K562 (cell line): ENCODE data around the gene PPP1R13L. TPM values are rescaled to one million over a fixed set of nuclear protein-coding genes. Genes with fewer than 3 reads are reported as not detected.

Source experiments
- ATAC-seq: fragments of 200-7000 bp; cut with Tn5 transposase; 3 replicates; pipeline ENCODE4 v1.9.1; 2020; ENCODE audit warnings: moderate library complexity
- BruUV-seq: library from RNA; stranded (reverse); fragments of 400-500 nt; replicated peaks from 2 replicates; lab custom pipeline; 2021; lab: Mats Ljungman, UMichigan
- CTCF ChIA-PET: fragments of 300-600 bp; formaldehyde crosslinking; extraction: SDS; loops from one replicate; lab custom pipeline; 2021; ENCODE audit warnings: low intra/inter-chr PET ratio; lab: Yijun Ruan, JAX
- POLR2A ChIA-PET: fragments of 300-600, 350-650 bp; sonication (Branson Sonifier 250); formaldehyde crosslinking; extraction: SDS; loops from one replicate; lab custom pipeline; 2021; ENCODE audit warnings: antibody characterized with exemption, inconsistent platforms; lab: Yijun Ruan, JAX
- DNase-seq, 4 experiments: peaks; one replicate each; pipeline versions ENCODE4 v3.0.0 to v3.0.0-alpha.2; 2011 to 2018; ENCODE audit warnings: low spot score in 3 of 4, mixed read lengths in 3 of 4; ENCODE audit errors: extremely low read depth in 1 of 4
- FAIRE-seq: peaks from 2 replicates; lab custom pipeline; 2011; peaks lifted over from hg19 to GRCh38; lab: Jason Lieb, UNC
- H2AFZ ChIP-seq: 2 replicates; pipeline ENCODE4 v1.6.0; 2011; ENCODE audit warnings: low read depth, low read length, control low read depth, inconsistent platforms
- H3K27ac ChIP-seq: fragments of 200-600 bp; 3 replicates; pipeline ENCODE4 v1.8.0; 2011; ENCODE audit warnings: low read depth, mild to moderate bottlenecking, control low read depth, inconsistent platforms, low read length, moderate library complexity, mixed read lengths; ENCODE audit errors: extremely low read depth
- H3K27me3 ChIP-seq, 2 experiments: fragments of 300-600 bp in 1 of 2; 2 replicates in 1 of 2; 3 replicates in 1 of 2; pipeline versions ENCODE4 v1.6.0 to v1.8.0; 2011; ENCODE audit warnings: inconsistent platforms in 2 of 2, low read length in 2 of 2, mild to moderate bottlenecking in 1 of 2, mixed read lengths in 1 of 2, moderate library complexity in 1 of 2; ENCODE audit not compliant: control insufficient read depth in 2 of 2, insufficient read depth in 2 of 2
- H3K36me3 ChIP-seq: fragments of 300-600 bp; 3 replicates; pipeline ENCODE4 v1.8.0; 2011; ENCODE audit warnings: mild to moderate bottlenecking, low read length, inconsistent platforms; ENCODE audit not compliant: control insufficient read depth, insufficient read depth
- H3K4me1 ChIP-seq, 2 experiments: fragments of 200-600 bp in 1 of 2; replicated peaks in 1 of 2; 2 replicates in 1 of 2; 3 replicates in 1 of 2; pipeline versions ENCODE4 v1.5.1 to v1.8.0; 2011; ENCODE audit warnings: inconsistent platforms in 2 of 2, low read length in 2 of 2, mild to moderate bottlenecking in 1 of 2, mixed read lengths in 1 of 2, moderate library complexity in 1 of 2; ENCODE audit not compliant: control insufficient read depth in 2 of 2, insufficient read depth in 2 of 2
- H3K4me2 ChIP-seq: 2 replicates; pipeline ENCODE4 v1.6.1; 2011; ENCODE audit warnings: low read length, control low read depth, inconsistent platforms, mixed read lengths; ENCODE audit not compliant: insufficient read depth
- H3K4me3 ChIP-seq: fragments of 200-600 bp; sonication (generic), shearing (Covaris generic); 2 replicates; pipeline ENCODE4 v1.5.1; 2016; ENCODE audit warnings: control low read depth, inconsistent platforms
- H3K79me2 ChIP-seq: fragments of 200-600 bp; 3 replicates; pipeline ENCODE4 v1.8.0; 2011; ENCODE audit warnings: low read length, inconsistent platforms; ENCODE audit not compliant: control insufficient read depth, insufficient read depth
- H3K9ac ChIP-seq, 2 experiments: 2 replicates each; pipeline versions ENCODE4 v1.6.0 to v1.6.1; 2011; ENCODE audit warnings: low read depth in 2 of 2, low read length in 2 of 2, control low read depth in 1 of 2, inconsistent platforms in 1 of 2, mild to moderate bottlenecking in 1 of 2, mixed read lengths in 1 of 2; ENCODE audit not compliant: insufficient read depth in 1 of 2
- H3K9me1 ChIP-seq: one replicate; pipeline ENCODE4 v1.6.0; 2011; ENCODE audit warnings: inconsistent platforms, mild to moderate bottlenecking, low read length, moderate library complexity; ENCODE audit not compliant: control insufficient read depth, insufficient read depth
- H3K9me3 ChIP-seq: replicated peaks from 2 replicates; pipeline ENCODE4 v1.5.1; 2011; ENCODE audit warnings: low read depth, low read length, inconsistent platforms; ENCODE audit not compliant: control insufficient read depth, insufficient read depth
- H4K20me1 ChIP-seq: replicated peaks from 2 replicates; pipeline ENCODE4 v1.6.1; 2011; ENCODE audit warnings: low read length, inconsistent platforms, mixed read lengths; ENCODE audit not compliant: control insufficient read depth, insufficient read depth
- ADNP ChIP-seq: fragments of 200-800 bp; sonication (Bioruptor generic); IDR thresholded peaks from 2 replicates; pipeline ENCODE4 v1.6.1; 2016; ENCODE audit warnings: missing genetic modification characterization, missing compliant biosample characterization
- BCOR ChIP-seq: fragments of 450-650 bp; IDR thresholded peaks from 2 replicates; pipeline ENCODE4 v1.6.1; 2016
- BRD9 ChIP-seq: fragments of 450-650 bp; IDR thresholded peaks from 2 replicates; pipeline ENCODE4 v1.6.1; 2018; ENCODE audit warnings: low read depth; ENCODE audit not compliant: partially characterized antibody
- CHD4 ChIP-seq: fragments of 200-600 bp; sonication (generic); IDR thresholded peaks from 3 replicates; pipeline ENCODE4 v1.6.1; 2012; ENCODE audit warnings: low read depth, mild to moderate bottlenecking, mixed read lengths, low read length, inconsistent platforms; ENCODE audit not compliant: insufficient read depth, insufficient replicate concordance, poor library complexity, severe bottlenecking
- GATAD2A ChIP-seq: fragments of 450-650 bp; IDR thresholded peaks from 2 replicates; pipeline ENCODE4 v1.6.1; 2017
- HDAC2 ChIP-seq: fragments of 450-650 bp; IDR thresholded peaks from 2 replicates; pipeline ENCODE4 v1.6.1; 2016; ENCODE audit warnings: mild to moderate bottlenecking
- KDM1A ChIP-seq, 2 experiments: fragments of 450-650 bp; IDR thresholded peaks; 2 replicates each; pipeline ENCODE4 v1.6.1; 2016; ENCODE audit warnings: mild to moderate bottlenecking in 2 of 2
- MEIS2 ChIP-seq: fragments of 450-650 bp; IDR thresholded peaks from 2 replicates; pipeline ENCODE4 v1.6.1; 2014; ENCODE audit warnings: mild to moderate bottlenecking; ENCODE audit not compliant: partially characterized antibody
- RBFOX2 ChIP-seq: fragments of 200-400 bp; formaldehyde crosslinking; IDR thresholded peaks from 2 replicates; pipeline ENCODE4 v1.6.1; 2017; ENCODE audit warnings: low read depth, mild to moderate bottlenecking, low read length, moderate library complexity
- RBM25 ChIP-seq: fragments of 200-400 bp; formaldehyde crosslinking; IDR thresholded peaks from 2 replicates; pipeline ENCODE4 v1.6.1; 2018; ENCODE audit warnings: low read length, low read depth, moderate library complexity; ENCODE audit not compliant: severe bottlenecking
- TRIM24 ChIP-seq, 2 experiments: fragments of 450-650 bp; IDR thresholded peaks; 2 replicates each; pipeline ENCODE4 v1.6.1; 2016
- USF1 ChIP-seq: sonication (generic); formaldehyde crosslinking; IDR thresholded peaks from 2 replicates; pipeline ENCODE4 v1.9.0; 2022; ENCODE audit warnings: mild to moderate bottlenecking, missing genetic modification reagents
- ZFP36 ChIP-seq: fragments of 150-350 bp; IDR thresholded peaks from 2 replicates; pipeline ENCODE4 v1.6.1; 2018; ENCODE audit warnings: low read length, low read depth; ENCODE audit not compliant: partially characterized antibody
- WGBS: fragments of 100-300 bp; shearing (Covaris generic); methylation state at CpG from one replicate; pipeline ENCODE4 v1.1.6; 2016; ENCODE audit warnings: low coverage, mixed read lengths; ENCODE audit not compliant: insufficient coverage; ENCODE audit errors: missing lambda C conversion rate; 5-methylcytosine and 5-hydroxymethylcytosine counted together
- in situ Hi-C: fragments of 300-500 bp; cut with MboI; formaldehyde crosslinking; loops from 4 replicates; pipeline ENCODE4 v1.15.0; 2018; ENCODE audit warnings: inconsistent platforms, mixed read lengths
- intact Hi-C: fragments of 100-400 bp; cut with micrococcal nuclease; formaldehyde crosslinking; loops from 2 replicates; pipeline ENCODE4 v1.14.2; 2022
- polyA plus RNA-seq, 8 experiments: library from polyadenylated mRNA; depleted of rRNA in 4 of 8; stranded (reverse) in 5 of 8; unstranded in 3 of 8; fragments of >200 nt; fragmentation: Nextera tagmentation in 2 of 8; fragmentation: Illumina TruSeq in 1 of 8; extraction: Ambion mirVana in 2 of 8; extraction: Trizol in 1 of 8; gene quantifications; 2 replicates each; pipeline versions ENCODE4 v1.2.1 to v1.2.3, GENCODE V29; 2011 to 2014; ENCODE audit warnings: inconsistent platforms in 1 of 8, missing spikeins in 1 of 8
- total RNA-seq, 7 experiments: library from RNA; depleted of rRNA in 6 of 7; stranded (reverse); fragments of >200 nt in 6 of 7; fragmentation: Illumina TruSeq in 2 of 7; extraction: Trizol in 2 of 7; gene quantifications; 2 replicates each; pipeline versions ENCODE4 v1.2.1 to v1.2.3, GENCODE V29; 2011 to 2021; ENCODE audit warnings: low replicate concordance in 1 of 7

Gene PPP1R13L
- total and polyA plus RNA-seq, 9 of the 15 experiments (the other 6 are each of a cell fraction or from before 2014, with no cell fraction given), result 0.32 to 6.7 (median 2.0) TPM

GRCh38 chr19:45355910-45356309 is 49.0 kb downstream of the PPP1R13L start:
- ATAC-seq, result no peak
- TF ChIP-seq MEIS2 (no peak), KDM1A (IDR thresholded peaks at IDR 0.05) (peak; percentile 25 to 45; a peak in 2 of 4 replicates), ADNP (tag) (peak; percentile 72; the same call in 1 of the 2 replicates), GATAD2A (no peak), RBFOX2 (no peak), BRD9 (no peak), CHD4 (peak; percentile 27), HDAC2 (0 out of 2 replicates have a peak, but pooled peaks have one; percentile 17), USF1 (CRISPR knock-in tag) (no peak), BCOR (peak; percentile 86), TRIM24 (IDR thresholded peaks at IDR 0.05) (no peak), RBM25 (peak; percentile 70), ZFP36 (peak; percentile 76)
- H3K79me2 ChIP-seq, result no peaks in the 10 kb centered on the region
- H3K36me3 ChIP-seq, result peaks cover 83% of the 10 kb centered on the region; the same call in 2 of the 3 replicates
- intact Hi-C loops, result no loop called here
- BruUV-seq, result no TSS peak
- H3K9ac ChIP-seq, result no peak overlapping the region
- no peak overlapping the region for H3K4me3 ChIP-seq
- no peak overlapping the region for H3K27ac ChIP-seq
- no peaks in the 10 kb centered on the region for H3K9me1 ChIP-seq
- no peaks in the 10 kb centered on the region; the same call in 1 of the 2 replicates for H4K20me1 ChIP-seq
- H3K4me1 ChIP-seq, result peaks cover 0 to 31% of the 10 kb centered on the region in 2 experiments; a peak in 2 of 5 replicates
- no peaks in the 10 kb centered on the region for H3K9me3 ChIP-seq
- ChIA-PET CTCF (interaction anchor here (0.5 kb wide), 1 partner anchor 108 kb away, joined by 3 read pairs; no protein-coding TSS in a partner anchor), POLR2A (interaction anchor here (0.6 kb wide), 1 partner anchor 93 kb away, joined by 3 read pairs; no protein-coding TSS in a partner anchor)
- in situ Hi-C loops, result no loop called here
- DNase-seq, result no peak
- H3K4me2 ChIP-seq, result no peak overlapping the region
- H3K27me3 ChIP-seq, result no peaks in the 10 kb centered on the region
- H2AFZ ChIP-seq, result no peak overlapping the region
- WGBS, result 95% methylated on average over 9 of the region's 9 CpGs
- no peak for FAIRE-seq
